ENCODE results near the gene ZNF469.
"Not testable (repeated sequence)": the region's sequence is repeated elsewhere in the genome, so short reads cannot be mapped to it uniquely, and the experiment has no call there.

DNA sequence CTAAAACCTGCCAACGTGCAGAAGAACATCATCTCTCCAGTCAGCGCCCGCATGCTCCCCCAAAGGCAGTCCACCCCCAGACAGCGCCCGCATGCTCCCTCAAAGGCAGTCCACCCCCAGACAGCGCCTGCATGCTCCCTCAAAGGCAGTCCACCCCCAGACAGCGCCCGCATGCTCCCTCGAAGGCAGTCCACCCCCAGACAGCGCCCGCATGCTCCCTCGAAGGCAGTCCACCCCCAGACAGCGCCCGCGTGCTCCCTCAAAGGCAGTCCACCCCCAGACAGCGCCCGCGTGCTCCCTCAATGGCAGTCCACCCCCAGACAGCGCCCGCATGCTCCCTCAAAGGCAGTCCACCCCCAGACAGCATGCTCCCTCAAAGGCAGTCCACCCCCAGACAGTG, 22.4 kb upstream of the ZNF469 start:
- TF ChIP-seq POLR2A (IDR thresholded peaks at IDR 0.05; ENCODE audit: low read depth, low read length); TAF1 (IDR thresholded peaks at IDR 0.05; ENCODE audit: borderline replicate concordance, low read depth, low read length): not testable (repeated sequence)

All from GM12892 (cell line).